H54 (cell line): ENCODE measurements around the gene EZR.

Experiments
- DNase-seq: peaks from one replicate; pipeline ENCODE4 v3.0.0; 2011; ENCODE audit warnings: low spot score, mixed read lengths; ENCODE audit not compliant: insufficient read length
- FAIRE-seq: peaks from 3 replicates; lab custom pipeline; 2011; peaks lifted over from hg19 to GRCh38; lab: Jason Lieb, UNC
- POLR2A ChIP-seq: IDR thresholded peaks from 2 replicates; pipeline ENCODE4 v1.6.1; 2011; ENCODE audit warnings: low read depth, mild to moderate bottlenecking, low read length

The EZR gene

DNA sequence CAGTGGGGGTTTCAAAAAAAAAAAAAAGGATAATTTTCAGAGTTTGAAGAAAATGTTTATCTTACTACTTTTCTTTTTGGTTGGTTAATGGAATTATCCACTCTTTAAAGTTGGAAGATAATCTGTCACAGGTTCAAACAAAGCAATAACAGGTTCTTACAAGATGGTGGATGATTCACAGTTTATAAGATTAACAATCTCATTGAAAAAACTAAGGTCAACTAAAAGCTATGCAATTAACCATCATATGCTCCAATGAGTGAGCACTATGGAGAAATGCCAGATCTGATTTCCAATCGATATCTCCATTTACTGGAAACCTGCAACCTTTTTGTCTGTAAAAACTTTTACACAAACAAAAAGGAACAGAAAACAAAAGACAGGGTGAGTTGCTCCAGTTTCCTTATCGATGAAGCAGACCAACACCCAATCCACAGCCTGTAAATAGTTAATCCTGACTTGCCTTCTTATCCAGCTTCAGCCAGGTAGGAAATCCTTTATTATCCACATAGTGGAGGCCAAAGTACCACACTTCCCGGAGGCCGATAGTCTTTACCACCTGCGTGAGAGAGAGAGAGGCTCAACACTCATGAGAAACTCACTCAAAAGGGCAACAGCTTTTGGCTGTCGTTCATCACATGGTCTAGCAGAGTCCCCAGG lies 32.4 kb downstream of the EZR start:
- DNase-seq (no peak), FAIRE-seq (no peak)
- TF ChIP-seq POLR2A, result no peak

DNA sequence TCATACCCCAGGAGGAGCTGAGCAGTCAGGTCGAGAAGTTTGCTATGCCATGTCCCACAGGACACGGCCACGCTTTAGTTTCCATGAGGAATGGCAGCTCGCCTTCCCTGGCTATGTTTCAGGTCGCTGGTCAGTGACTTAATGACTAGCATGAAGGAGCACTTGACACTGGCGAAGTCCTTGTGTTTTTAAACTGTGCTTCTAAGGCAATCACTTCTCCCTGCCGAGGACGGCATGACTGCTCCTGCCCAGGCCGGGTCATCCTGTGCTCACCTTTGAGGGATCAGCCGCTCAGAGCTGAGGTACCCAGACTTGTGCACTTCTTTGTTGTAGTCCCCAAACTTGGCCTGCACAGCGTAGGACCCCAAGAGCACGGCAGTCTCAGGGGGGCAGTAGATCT lies 34.1 kb downstream of the EZR start:
- no peak for FAIRE-seq
- no peak for TF ChIP-seq POLR2A
- no peak for DNase-seq

DNA sequence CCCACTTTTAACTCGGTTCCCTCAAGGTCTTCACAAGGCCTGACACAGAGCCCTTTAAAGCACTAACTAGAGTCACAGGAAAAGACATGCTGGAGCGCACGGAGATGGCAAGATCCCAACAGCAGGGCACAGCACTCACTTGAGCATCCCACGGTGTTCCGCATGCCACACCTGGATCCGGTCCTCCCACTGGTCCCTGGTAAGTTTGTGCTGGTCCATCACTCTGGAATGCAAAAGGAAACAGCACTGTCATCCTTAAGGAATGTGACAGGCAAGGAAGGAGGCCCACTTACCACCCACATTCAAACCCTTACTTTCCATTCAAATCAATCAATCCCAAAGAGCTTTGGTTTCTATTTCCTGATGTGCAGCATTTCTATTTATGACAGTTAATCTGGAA lies 34.7 kb downstream of the EZR start:
- FAIRE-seq, result no peak
- no peak for TF ChIP-seq POLR2A
- DNase-seq, result peak; percentile 49

GRCh38 chr6:158783851-158784250 lies 35.3 kb downstream of the EZR start:
- FAIRE-seq (no peak), DNase-seq (no peak)
- TF ChIP-seq POLR2A, result no peak

DNA sequence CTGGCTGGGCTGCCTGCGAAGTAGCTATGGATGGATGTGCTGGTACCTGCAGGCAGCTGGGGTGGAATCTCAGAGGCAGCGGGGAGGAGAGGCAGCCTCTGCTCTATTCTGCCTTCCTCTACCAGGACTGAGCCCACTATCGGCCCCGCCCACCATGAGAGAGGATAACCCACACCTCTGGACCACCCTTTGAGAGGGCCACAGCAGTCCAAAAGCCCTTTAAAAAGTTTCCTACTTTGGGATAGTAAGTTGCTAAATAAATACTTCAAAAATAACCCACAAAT lies 36.1 kb downstream of the EZR start:
- no peak for FAIRE-seq
- TF ChIP-seq POLR2A, result no peak
- no peak for DNase-seq

- TF ChIP-seq POLR2A, result no peak
- DNase-seq, result no peak
- no peak for FAIRE-seq
These were observed 36.6 kb downstream of the EZR start for GRCh38 chr6:158782432-158783166.

DNA sequence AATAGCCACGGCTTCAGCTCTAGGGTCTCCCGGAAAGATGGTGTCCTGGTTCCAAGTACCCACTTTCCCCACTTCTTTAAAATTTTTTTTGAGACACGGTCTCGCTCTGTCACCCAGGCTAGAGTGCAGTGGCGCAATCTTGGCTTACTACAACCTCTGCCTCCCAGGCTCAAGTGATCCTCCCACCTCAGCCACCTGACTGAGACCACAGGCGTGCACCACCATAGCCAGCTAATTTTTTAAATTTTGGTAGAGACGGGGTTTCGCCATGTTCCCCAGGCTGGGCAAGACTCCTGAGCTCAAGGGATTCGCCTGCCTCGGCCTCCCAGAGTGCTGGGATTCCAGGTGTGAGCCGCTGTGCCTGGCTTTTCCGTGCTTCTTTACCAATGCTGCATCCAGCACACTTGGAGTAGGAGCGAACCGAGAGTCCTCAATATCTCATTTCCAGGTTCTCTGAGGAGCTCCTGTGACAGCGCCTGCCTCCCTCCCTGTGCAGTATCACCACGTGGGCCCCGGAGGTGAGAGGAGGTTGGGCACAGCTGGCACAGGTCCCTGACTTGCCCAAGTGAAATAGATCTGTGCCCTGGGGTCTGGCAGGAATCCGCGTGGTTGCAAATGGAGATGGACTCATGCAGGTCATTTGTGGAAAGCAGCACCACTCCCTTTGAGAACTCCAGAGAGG lies 37.3 kb downstream of the EZR start:
- no peak for TF ChIP-seq POLR2A
- DNase-seq (no peak), FAIRE-seq (no peak)

GRCh38 chr6:158780988-158781691 lies 38.0 kb downstream of the EZR start:
- no peak for TF ChIP-seq POLR2A
- DNase-seq, result no peak
- FAIRE-seq, result no peak

GRCh38 chr6:158780246-158780884 lies 38.8 kb downstream of the EZR start:
- DNase-seq (no peak), FAIRE-seq (no peak)
- no peak for TF ChIP-seq POLR2A

DNA sequence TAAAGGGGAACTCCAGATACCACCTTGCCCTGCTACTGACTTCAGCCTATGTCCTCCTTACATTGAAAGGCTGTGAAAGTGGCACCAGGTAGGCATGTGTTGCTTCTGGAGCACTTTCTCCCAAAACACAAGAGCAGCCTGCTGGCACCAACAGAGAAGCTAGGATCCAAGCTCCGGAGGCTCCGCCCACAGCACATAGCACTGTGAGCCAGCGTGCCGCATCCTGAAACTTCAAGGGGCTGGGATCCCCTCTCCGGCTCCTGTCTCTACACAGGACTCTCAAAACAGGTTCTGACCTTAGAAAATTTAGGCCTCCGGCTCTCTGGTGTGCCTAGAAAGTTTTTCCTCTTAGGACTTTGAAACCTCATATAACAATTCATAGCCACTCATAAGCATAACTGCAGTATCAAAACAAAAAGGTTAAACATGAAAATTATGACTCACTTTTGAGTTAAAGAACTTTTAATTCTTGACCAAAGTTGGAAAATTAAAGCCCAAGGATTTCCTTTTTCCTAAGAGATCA lies 41.1 kb downstream of the EZR start:
- TF ChIP-seq POLR2A, result no peak
- no peak for FAIRE-seq
- DNase-seq, result no peak

GRCh38 chr6:158777510-158777909 lies 41.7 kb downstream of the EZR start:
- TF ChIP-seq POLR2A, result no peak
- DNase-seq (no peak), FAIRE-seq (no peak)

GRCh38 chr6:158776737-158777136 lies 42.4 kb downstream of the EZR start:
- no peak for TF ChIP-seq POLR2A
- FAIRE-seq (no peak), DNase-seq (no peak)

DNA sequence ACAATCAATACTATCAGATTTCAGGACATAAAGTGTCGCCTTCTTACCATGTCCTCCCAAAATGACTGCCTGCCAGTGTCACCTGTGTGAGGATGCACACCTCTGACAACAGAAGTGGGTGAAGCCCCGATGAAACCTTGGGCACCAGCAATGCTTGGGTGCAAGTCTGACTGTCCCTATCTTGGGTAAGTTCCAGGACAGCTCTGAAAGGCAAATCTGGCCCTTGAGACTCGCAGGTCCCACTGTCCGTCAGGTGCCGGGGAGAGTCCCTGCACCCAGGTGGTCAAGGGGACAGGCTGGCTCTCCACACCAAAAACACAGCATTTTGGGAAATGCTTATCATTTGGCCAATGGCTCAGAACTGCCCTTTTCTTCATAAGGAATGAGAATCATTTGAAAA lies 43.3 kb downstream of the EZR start:
- no peak for FAIRE-seq
- DNase-seq, result no peak
- no peak for TF ChIP-seq POLR2A
